ENCODE data around the gene CAMSAP3.
"Not testable (repeated sequence)": the region's sequence is repeated elsewhere in the genome, so short reads cannot be mapped to it uniquely, and the experiment has no call there.

Gene CAMSAP3

DNA sequence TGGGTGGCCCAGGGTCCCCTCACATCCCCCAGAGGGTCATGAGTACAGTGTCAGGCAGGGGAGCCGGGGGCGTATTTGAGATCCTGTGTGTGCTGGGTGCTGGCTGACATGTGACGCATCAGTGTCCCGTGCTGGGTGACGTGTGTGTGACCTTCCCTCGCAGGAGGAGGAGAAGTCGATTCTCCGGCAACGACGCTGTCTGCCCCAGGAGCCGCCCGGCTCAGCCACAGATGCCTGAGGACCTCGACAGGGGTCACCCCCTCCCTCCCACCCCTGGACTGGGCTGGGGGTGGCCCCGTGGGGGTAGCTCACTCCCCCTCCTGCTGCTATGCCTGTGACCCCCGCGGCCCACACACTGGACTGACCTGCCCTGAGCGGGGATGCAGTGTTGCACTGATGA, 34.3 kb upstream of the CAMSAP3 start:
- FAIRE-seq (no peak), DNase-seq (ENCODE audit: insufficient read length, low spot score) (no peak)
- no peak for TF ChIP-seq POLR2A (IDR thresholded peaks at IDR 0.05; ENCODE audit: low read depth, low read length)

DNA sequence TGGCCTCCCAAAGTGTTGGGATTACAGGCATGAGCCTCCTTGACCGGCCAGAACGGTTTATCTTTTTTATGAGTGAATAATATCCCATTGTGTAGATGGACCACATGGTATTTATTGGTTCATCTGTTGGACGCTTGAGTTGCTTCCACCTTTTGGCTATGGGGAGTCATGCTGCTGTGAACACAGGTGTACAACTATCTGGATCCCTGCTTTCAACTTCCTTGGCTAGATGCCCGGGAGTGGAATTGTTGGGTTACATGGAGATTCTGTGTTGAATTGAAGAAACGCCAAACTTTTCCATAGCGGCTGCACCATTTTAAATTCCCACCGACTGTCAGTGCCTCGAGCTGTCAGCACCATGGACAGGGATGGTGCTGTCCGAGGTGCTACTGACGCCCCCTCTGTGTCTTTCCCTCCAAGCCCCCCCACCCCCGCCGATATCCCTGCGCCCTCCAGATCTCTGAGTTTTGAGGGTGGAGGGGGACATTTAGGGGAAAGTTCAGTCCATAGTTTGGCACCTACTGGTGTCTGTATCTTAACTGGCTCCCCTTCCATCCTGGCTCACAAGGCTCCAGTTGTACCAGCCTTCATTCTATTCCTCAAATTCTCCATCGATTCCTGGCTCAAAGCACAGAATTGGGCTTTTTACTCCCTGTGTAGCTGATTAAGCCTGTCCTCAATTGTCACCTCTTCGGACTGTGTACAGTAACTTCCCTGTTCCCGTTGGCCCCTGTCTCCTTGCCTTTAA, 32.8 kb upstream of the CAMSAP3 start:
- no peak for TF ChIP-seq POLR2A (IDR thresholded peaks at IDR 0.05; ENCODE audit: low read depth, low read length)
- FAIRE-seq (no peak), DNase-seq (ENCODE audit: insufficient read length, low spot score) (no peak)

DNA sequence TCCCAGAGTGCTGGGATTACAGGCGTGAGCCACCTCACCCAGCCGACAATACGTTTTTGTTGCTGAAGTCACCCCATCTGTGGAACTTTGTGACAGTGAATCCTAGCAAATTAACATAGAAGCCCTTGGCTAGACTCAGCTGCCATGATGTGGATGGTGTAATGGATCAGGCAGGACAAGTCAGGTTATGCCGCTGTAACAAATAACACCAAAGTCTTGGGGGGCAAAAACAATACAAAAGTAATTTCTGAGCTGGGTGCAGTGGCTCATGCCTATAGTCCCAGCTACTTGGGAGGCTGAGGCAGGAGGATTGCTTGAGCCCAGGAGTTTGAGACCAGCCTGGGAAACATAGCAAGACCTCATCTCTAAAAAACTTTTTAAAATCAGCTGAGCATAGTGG, 30.8 kb upstream of the CAMSAP3 start:
- no peak for DNase-seq (ENCODE audit: insufficient read length, low spot score)
- FAIRE-seq = no peak
- no peak for TF ChIP-seq POLR2A (IDR thresholded peaks at IDR 0.05; ENCODE audit: low read depth, low read length)

DNA sequence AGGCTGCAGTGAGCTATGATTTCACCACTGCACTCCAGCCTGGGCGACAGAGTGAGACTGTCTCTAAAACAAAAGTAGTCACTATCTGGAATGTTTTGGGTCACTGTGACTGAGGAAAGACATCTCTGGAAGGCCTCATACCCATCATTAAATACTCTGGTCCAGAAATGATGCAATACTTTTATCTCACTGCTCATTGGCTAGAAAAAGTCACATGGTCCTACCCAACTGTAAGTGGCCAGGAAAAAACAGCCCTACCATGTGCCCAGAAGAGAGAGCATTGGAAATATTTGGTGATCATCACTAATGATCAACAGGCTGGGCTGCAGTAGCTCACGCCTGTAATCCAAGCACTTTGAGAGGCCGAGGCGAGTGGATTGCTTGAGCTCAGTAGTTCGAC, 30.3 kb upstream of the CAMSAP3 start:
- DNase-seq (ENCODE audit: insufficient read length, low spot score) (no peak), FAIRE-seq (no peak)
- TF ChIP-seq POLR2A (IDR thresholded peaks at IDR 0.05; ENCODE audit: low read depth, low read length) = no peak

DNA sequence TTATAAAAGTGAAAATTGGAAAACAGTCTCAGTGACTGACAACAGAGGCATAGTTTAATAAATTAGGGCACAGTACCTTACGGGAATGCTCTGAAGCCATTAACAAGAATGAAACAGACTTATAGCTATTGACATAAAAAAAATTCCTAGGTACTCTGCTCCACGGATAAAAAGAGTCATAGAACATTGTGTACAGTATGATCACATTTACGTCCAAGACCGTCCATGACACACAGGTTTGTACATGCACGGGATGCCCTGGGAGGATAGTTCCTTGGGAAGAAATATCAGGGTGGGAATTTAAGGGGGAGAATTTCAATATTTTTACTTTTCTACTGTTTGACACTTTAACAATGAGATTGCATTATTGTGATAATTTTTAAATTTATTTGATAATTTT, 24.9 kb upstream of the CAMSAP3 start:
- TF ChIP-seq POLR2A (IDR thresholded peaks at IDR 0.05; ENCODE audit: low read depth, low read length) = no peak
- DNase-seq (ENCODE audit: insufficient read length, low spot score) (no peak), FAIRE-seq (no peak)

DNA sequence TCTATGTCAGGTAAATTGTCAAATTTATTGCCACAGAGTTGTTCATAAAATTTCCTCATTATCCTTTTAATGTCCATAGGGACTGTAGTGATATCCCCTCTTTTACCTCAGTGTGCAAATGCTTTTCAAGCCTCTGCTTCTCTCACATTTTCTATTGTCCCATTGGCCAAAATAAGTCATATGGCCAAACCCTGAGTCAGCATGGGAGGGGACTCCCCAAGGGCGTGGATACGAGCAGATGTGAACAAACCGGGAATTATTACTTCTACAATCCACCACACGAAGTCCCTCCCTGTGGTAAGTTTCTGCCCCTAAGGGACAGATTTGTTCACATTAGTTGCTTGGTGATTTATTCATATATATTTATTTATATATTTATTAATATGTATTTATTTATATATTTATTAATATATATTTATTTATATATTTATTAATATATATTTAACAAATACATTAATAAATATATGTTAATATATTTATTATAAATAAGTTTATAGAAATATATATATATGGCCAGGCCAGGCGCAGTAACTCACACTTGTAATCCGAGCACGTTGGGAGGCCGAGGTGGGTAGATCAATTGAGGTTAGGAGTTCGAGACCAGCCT, 20.1 kb upstream of the CAMSAP3 start:
- FAIRE-seq = no peak
- TF ChIP-seq POLR2A (IDR thresholded peaks at IDR 0.05; ENCODE audit: low read depth, low read length) = no peak
- no peak for DNase-seq (ENCODE audit: insufficient read length, low spot score)

DNA sequence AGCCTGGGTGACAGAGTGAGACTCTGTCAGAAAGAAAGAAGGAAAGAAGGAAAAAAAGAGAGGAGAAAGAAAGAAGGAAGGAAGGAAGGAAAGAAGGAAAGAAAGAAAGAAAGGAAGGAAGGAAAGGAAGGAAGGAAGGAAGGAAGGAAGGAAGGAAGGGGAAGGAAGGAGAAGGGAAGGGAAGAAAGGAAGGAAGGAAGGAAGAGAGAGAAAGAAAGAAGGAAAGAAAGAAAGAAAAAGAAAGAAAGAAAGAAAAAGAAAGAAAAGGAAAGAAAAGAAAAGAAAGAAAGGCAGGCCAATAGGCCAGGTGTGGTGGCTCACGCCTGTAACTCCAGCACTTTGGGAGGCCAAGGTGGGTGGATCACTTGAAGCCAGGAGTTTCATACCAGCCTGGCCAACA, 18.2 kb upstream of the CAMSAP3 start:
- DNase-seq (ENCODE audit: insufficient read length, low spot score); FAIRE-seq: not testable (repeated sequence)

DNA sequence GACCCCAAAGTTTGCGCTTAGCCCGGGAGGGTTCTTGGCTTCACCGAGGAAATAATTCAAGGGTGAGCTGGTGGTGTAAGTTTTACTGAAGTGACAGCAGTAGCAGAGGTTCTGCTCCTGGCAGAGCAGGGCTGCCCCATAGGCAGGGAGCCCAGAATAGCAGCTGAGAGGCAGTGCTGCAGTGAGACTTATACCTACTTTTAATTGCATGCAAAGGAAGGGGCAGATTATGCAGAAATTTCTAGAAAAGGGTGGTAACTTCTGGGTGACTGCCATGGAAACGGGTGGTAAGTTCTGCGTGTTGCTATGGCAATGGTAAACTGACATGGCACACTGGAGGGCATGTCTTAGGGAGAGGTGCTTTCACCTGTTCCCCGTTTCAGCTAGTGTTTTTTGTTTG, 17.5 kb upstream of the CAMSAP3 start:
- DNase-seq (ENCODE audit: insufficient read length, low spot score) (no peak), FAIRE-seq (no peak)
- TF ChIP-seq POLR2A (IDR thresholded peaks at IDR 0.05; ENCODE audit: low read depth, low read length) = no peak

DNA sequence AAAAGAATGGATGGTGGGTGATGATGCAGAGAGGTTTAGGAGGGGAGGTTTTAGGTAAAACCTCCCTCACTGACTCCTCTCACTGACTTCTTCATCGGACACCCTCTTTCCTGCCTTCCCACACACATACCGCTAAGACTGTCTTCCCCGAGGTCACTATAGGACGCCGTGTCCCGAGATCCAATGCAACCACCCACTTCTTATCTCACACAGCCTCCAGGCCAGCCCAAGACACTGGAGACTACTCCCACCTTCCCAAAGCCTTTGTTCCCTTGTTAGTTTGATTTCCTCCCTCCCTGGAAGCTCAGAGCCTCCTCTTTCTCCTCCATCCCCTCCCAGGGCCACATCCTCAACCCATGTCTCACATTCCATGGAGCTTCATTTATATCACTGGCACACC, 16.5 kb upstream of the CAMSAP3 start:
- TF ChIP-seq POLR2A (IDR thresholded peaks at IDR 0.05; ENCODE audit: low read depth, low read length) = no peak
- DNase-seq (ENCODE audit: insufficient read length, low spot score) (no peak), FAIRE-seq (no peak)

DNA sequence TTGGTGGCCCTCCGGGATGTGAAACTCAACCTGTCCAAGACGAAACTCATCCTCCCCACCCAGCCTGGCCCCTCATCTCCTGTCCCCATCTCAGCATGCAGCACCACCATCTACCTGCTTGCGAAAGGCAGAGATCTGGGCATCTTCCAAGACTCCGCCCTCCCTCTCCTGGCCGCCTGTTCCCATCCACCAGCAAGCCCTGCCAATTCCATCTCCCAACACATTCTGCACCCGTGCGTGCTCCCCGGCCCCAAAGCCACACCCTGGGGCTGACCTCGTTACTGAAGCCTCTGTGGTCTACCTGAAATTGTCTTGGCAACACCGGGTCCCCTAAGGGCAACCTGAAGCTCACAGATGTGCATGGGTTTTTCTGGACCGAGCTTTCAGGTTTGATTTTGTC, 13.2 kb upstream of the CAMSAP3 start:
- DNase-seq (ENCODE audit: insufficient read length, low spot score) = no peak
- TF ChIP-seq POLR2A (IDR thresholded peaks at IDR 0.05; ENCODE audit: low read depth, low read length) = no peak
- no peak for FAIRE-seq

DNA sequence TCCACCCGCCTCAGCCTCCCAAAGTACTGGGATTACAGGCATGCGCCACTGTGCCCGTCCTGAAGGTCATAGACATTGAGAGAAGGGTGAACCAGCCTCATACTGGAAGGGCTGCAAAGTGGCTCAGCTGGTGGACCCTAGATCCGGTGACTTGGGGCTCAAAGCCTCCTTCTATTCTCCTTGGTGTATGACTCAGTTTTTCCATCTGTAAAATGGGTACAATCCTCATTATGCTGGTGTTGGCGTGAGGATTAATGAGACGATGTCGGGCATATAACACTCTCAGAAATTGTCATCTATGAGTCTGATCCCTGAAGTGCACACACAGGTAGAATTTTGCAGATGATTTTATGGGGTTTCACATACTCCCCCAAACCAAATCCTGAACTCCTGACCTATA, 5.8 kb upstream of the CAMSAP3 start:
- no peak for TF ChIP-seq POLR2A (IDR thresholded peaks at IDR 0.05; ENCODE audit: low read depth, low read length)
- DNase-seq (ENCODE audit: insufficient read length, low spot score) (no peak), FAIRE-seq (no peak)

DNA sequence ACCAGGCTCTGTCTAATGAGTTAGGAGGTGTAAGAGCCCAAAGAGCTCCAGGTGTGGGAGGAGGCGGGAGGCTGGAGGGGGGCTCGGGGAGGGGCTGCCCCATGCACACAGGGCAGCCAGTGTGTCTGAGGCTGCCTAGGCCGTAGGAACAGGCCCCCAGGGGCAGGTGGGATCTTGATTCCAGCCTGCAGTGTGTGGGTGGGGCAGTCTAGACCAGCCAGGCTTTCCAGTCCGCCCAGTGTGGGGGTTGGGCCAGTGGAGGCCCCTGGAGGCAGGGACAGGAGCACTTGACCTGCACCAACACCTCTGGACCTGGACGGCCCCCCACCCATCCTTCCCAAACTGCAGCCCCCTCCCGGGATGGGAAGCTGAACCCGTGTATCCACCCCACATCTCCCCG, 5.4 kb upstream of the CAMSAP3 start:
- DNase-seq (ENCODE audit: insufficient read length, low spot score) (no peak), FAIRE-seq (no peak)
- no peak for TF ChIP-seq POLR2A (IDR thresholded peaks at IDR 0.05; ENCODE audit: low read depth, low read length)

DNA sequence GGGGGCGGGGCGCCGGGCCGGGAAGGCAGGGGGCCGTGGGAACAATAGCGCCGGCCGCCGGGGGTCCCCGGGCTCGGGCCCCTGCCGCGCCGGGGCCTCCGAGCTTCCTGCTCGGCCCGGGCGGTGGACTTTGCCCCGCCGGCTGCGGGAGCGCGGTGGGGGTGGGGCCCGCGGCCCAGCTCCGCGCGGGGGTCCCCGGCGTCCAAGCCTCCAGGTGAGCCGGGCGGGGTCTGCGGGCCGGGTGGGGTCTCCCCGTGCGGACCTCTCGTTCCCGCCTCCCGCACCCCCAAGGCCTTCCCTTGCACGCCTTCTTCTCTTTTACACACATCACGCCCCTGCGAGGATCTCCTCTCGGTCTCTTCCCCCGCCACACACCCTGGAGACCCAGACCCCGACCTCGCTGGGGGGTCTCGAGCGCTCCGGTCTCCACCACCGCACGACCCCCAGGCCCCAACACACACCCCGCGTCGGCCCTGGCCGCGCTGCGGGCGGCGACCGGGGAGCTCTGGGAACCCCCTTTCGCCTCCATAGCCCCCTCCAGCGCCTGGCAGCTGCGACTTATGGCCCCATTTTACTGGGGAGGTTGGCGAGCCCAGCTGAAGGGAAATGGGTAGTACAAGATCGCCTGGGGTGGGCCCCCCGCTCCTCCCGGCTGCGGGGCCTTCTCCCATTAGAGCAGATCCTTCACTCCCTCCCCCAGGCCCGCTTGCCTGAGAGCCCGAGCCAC, 711 bp downstream of the CAMSAP3 start:
- FAIRE-seq = no peak
- DNase-seq (ENCODE audit: insufficient read length, low spot score) = no peak
- TF ChIP-seq POLR2A (IDR thresholded peaks at IDR 0.05; ENCODE audit: low read depth, low read length) = no peak

DNA sequence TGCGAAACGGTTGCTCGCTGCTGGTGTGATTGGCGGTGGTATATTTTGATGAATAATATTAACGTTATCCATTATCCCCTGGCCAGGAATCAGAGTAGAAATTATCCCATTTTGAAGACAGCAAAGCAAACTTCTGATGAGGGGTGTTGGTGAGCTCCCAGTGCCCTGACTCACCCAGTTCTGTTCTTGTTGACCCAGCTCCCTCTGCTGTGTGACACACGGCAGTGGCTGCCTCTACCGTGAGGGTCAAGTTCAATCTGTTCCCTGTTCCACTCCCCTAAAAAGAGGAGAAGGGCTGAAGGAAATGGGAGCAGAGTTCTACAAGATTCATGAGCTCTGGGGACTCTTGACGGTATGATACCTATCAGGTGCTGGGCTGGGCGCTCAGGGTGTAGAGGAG, 2.0 kb downstream of the CAMSAP3 start:
- FAIRE-seq (no peak), DNase-seq (ENCODE audit: insufficient read length, low spot score) (no peak)

DNA sequence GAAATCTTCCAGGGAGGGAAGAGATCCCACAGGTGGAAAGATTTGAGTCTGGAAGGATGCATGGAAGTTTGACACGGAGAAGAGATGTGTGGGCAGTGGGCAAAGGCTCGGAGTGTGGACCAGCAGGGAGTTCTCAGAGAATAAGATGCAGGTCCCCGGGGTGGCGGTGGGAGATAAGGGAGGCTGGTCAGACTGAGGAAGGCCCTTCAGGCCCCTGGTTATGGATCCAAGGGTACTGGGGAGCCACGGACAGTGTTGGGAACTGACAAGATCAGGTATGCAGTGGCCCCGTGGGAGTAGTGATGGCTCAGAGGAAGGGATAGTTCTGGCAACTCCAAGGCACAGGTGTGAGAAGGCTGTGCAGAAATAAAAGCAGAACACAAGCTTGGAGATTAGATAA, 2.5 kb downstream of the CAMSAP3 start:
- FAIRE-seq (no peak), DNase-seq (ENCODE audit: insufficient read length, low spot score) (no peak)
- TF ChIP-seq POLR2A (IDR thresholded peaks at IDR 0.05; ENCODE audit: low read depth, low read length) = no peak

More for the DNA sequence above, 2.0 kb downstream of the CAMSAP3 start:
- no peak for TF ChIP-seq POLR2A (IDR thresholded peaks at IDR 0.05; ENCODE audit: low read depth, low read length)

All from H54 (cell line).